HepG2 (cell line): ENCODE results near the gene ILKAP. TPM values are rescaled to one million over a fixed set of nuclear protein-coding genes. Genes with fewer than 3 reads are reported as not detected.
A peak's percentile ranks its signal among the peaks of the same experiment; 100 is the strongest.

ENCODE experiments used
- ATAC-seq: fragments of 200-7000 bp; cut with Tn5 transposase; 3 replicates; pipeline ENCODE4 v1.9.1; 2020; ENCODE audit warnings: mild to moderate bottlenecking, moderate library complexity
- BruUV-seq: library from RNA; stranded (reverse); fragments of 400-500 nt; replicated peaks from 2 replicates; lab custom pipeline; 2021; lab: Mats Ljungman, UMichigan
- CTCF ChIA-PET: fragments of 300-600 bp; formaldehyde crosslinking; extraction: SDS; loops from one replicate; lab custom pipeline; 2021; ENCODE audit warnings: low total read pairs, inconsistent platforms, low intra/inter-chr PET ratio; lab: Yijun Ruan, JAX
- POLR2A ChIA-PET: fragments of 350-600 bp; sonication (Branson Sonifier 250); formaldehyde crosslinking; loops from one replicate; lab custom pipeline; 2020; ENCODE audit warnings: antibody characterized with exemption, inconsistent platforms; lab: Yijun Ruan, JAX
- DNase-seq: peaks from one replicate; pipeline ENCODE4 v3.0.0-alpha.2; 2015; ENCODE audit warnings: low spot score
- FAIRE-seq: peaks from 3 replicates; lab custom pipeline; 2011; peaks lifted over from hg19 to GRCh38; lab: Jason Lieb, UNC
- H2AFZ ChIP-seq: one replicate; pipeline ENCODE4 v1.6.1; 2011; ENCODE audit warnings: low read length, inconsistent platforms
- H3K27ac ChIP-seq: fragments of 300-600 bp; 3 replicates; pipeline ENCODE4 v1.8.0; 2011; ENCODE audit warnings: mixed run types, mild to moderate bottlenecking, mixed read lengths, low read length, inconsistent platforms; ENCODE audit not compliant: insufficient read depth; ENCODE audit errors: extremely low read length
- H3K27me3 ChIP-seq, 2 experiments: fragments of 200-600 bp in 1 of 2; 2 replicates in 1 of 2; 3 replicates in 1 of 2; pipeline versions ENCODE4 v1.6.0 to v1.8.0; 2011; ENCODE audit warnings: low read length in 2 of 2, mild to moderate bottlenecking in 2 of 2, moderate library complexity in 2 of 2, inconsistent platforms in 1 of 2; ENCODE audit not compliant: insufficient read depth in 2 of 2, control insufficient read depth in 1 of 2
- H3K36me3 ChIP-seq, 2 experiments: fragments of 200-600 bp in 1 of 2; replicated peaks in 1 of 2; 2 replicates in 1 of 2; 3 replicates in 1 of 2; pipeline versions ENCODE4 v1.5.1 to v1.8.0; 2011; ENCODE audit warnings: low read length in 2 of 2, inconsistent platforms in 1 of 2; ENCODE audit not compliant: insufficient read depth in 2 of 2, control insufficient read depth in 1 of 2
- H3K4me1 ChIP-seq: 2 replicates; pipeline ENCODE4 v1.5.1; 2012; ENCODE audit warnings: low read length, inconsistent platforms; ENCODE audit not compliant: insufficient read depth
- H3K4me2 ChIP-seq: 2 replicates; pipeline ENCODE4 v1.6.0; 2011; ENCODE audit warnings: low read depth, low read length, inconsistent platforms
- H3K4me3 ChIP-seq, 3 experiments: fragments of 200-600 bp in 1 of 3; sonication (generic), shearing (Covaris generic) in 1 of 3; replicated peaks in 1 of 3; 2 replicates each; pipeline ENCODE4 v1.5.1; 2011 to 2016; ENCODE audit warnings: low read length in 3 of 3, inconsistent platforms in 2 of 3, low read depth in 2 of 3, mild to moderate bottlenecking in 2 of 3, control low read depth in 1 of 3, mixed read lengths in 1 of 3; ENCODE audit not compliant: insufficient read depth in 1 of 3
- H3K79me2 ChIP-seq: one replicate; pipeline ENCODE4 v1.6.1; 2011; ENCODE audit warnings: low read length, inconsistent platforms; ENCODE audit not compliant: insufficient read depth
- H3K9ac ChIP-seq: 2 replicates; pipeline ENCODE4 v1.6.0; 2011; ENCODE audit warnings: mild to moderate bottlenecking, low read depth, low read length, inconsistent platforms; ENCODE audit not compliant: insufficient read depth
- H3K9me3 ChIP-seq: 2 replicates; pipeline ENCODE4 v1.5.1; 2012; ENCODE audit warnings: mild to moderate bottlenecking, low read length
- H4K20me1 ChIP-seq: 2 replicates; pipeline ENCODE4 v1.6.0; 2011; ENCODE audit warnings: inconsistent platforms, mild to moderate bottlenecking, low read length, moderate library complexity; ENCODE audit not compliant: insufficient read depth
- ATF5 ChIP-seq: sonication (generic); formaldehyde crosslinking; IDR thresholded peaks from 2 replicates; pipeline ENCODE4 v1.4.0; 2020; ENCODE audit warnings: mild to moderate bottlenecking, low read depth, missing genetic modification reagents
- BCL6 ChIP-seq: IDR thresholded peaks from 2 replicates; pipeline ENCODE4 v1.6.1; 2016; ENCODE audit warnings: missing genetic modification reagents, missing compliant biosample characterization
- HNRNPLL ChIP-seq: fragments of 200-400 bp; formaldehyde crosslinking; IDR thresholded peaks from 2 replicates; pipeline ENCODE4 v1.6.1; 2017; ENCODE audit warnings: mild to moderate bottlenecking, low read depth, low read length; ENCODE audit not compliant: poor library complexity, severe bottlenecking
- SCMH1 ChIP-seq: sonication (generic); formaldehyde crosslinking; IDR thresholded peaks from 2 replicates; pipeline ENCODE4 v1.9.0; 2021; ENCODE audit warnings: missing genetic modification reagents, mild to moderate bottlenecking, borderline replicate concordance
- ZNF768 ChIP-seq: sonication (generic); formaldehyde crosslinking; IDR thresholded peaks from 2 replicates; pipeline ENCODE4 v1.4.0; 2020; ENCODE audit warnings: missing genetic modification reagents
- ZNF883 ChIP-seq: sonication (generic); formaldehyde crosslinking; IDR thresholded peaks from 2 replicates; pipeline ENCODE4 v1.5.1; 2020; ENCODE audit warnings: mild to moderate bottlenecking, missing genetic modification reagents; ENCODE audit errors: not compliant biosample characterization
- WGBS: methylation state at CpG from one replicate; pipeline ENCODE4 v1.1.6; 2017; ENCODE audit warnings: low lambda C conversion rate; 5-methylcytosine and 5-hydroxymethylcytosine counted together
- in situ Hi-C: cut with HindIII; loops from 2 replicates; pipeline ENCODE4 v1.10.0; 2017; ENCODE audit warnings: low pct_unique_long_range_greater_than_20kb; ENCODE audit not compliant: extremely low pct_ligation_motif_present
- intact Hi-C: fragments of 100-400 bp; cut with micrococcal nuclease; formaldehyde crosslinking; loops from one replicate; pipeline ENCODE4 v1.10.0; 2022; ENCODE audit not compliant: unreplicated experiment
- polyA plus RNA-seq, 8 experiments: library from polyadenylated mRNA; depleted of rRNA in 3 of 8; stranded (reverse) in 7 of 8; unstranded in 1 of 8; fragments of >200 nt; fragmentation: Illumina TruSeq in 4 of 8; extraction: Trizol in 4 of 8; gene quantifications; 2 replicates each; pipeline versions ENCODE4 v1.2.1 to v1.2.3, GENCODE V29; 2011 to 2016; ENCODE audit warnings: low read depth in 4 of 8, missing spikeins in 1 of 8, mixed read lengths in 1 of 8; ENCODE audit not compliant: insufficient read depth in 1 of 8
- total RNA-seq, 5 experiments: library from RNA; depleted of rRNA; stranded (reverse); fragments of >200 nt; fragmentation: Illumina TruSeq; extraction: Trizol; gene quantifications; 2 replicates each; pipeline ENCODE4 v1.2.3, GENCODE V29; 2016; ENCODE audit warnings: low read depth in 1 of 5

Gene ILKAP
- total and polyA plus RNA-seq, 2 of the 13 experiments (the other 11 are each of a cell fraction or from before 2014, with no cell fraction given), result 29.6 to 33.1 TPM

- CTCF ChIA-PET, result no interaction called here
- POLR2A ChIA-PET, result interaction anchor here (0.6 kb wide), 1 partner anchor 161 kb away, joined by 3 read pairs; no protein-coding TSS in a partner anchor
- FAIRE-seq, result no peak
Measured at GRCh38 chr2:238123218-238123971, 80.1 kb downstream of the ILKAP start.

More at GRCh38 chr2:238123218-238123971, 80.1 kb downstream of the ILKAP start:
- in situ Hi-C loops (no loop called here), intact Hi-C loops (no loop called here)
- TF ChIP-seq SCMH1 (CRISPR knock-in tag) (no peak), ATF5 (CRISPR knock-in tag) (no peak), ZNF883 (CRISPR knock-in tag) (no peak), HNRNPLL (peak; percentile 5), BCL6 (CRISPR knock-in tag) (no peak), ZNF768 (CRISPR knock-in tag) (peak; percentile 59; the same call in 1 of the 2 replicates)
- H3K4me3 ChIP-seq, result no peak overlapping the region
- no peak overlapping the region for H3K4me2 ChIP-seq
- no peak overlapping the region for H3K27ac ChIP-seq
- 32% methylated on average over 21 of the region's 22 CpGs for WGBS
- no peak overlapping the region for H2AFZ ChIP-seq
- H3K4me1 ChIP-seq, result peaks cover 20% of the 10 kb centered on the region
- H3K9ac ChIP-seq, result no peak overlapping the region
- no TSS peak for BruUV-seq
- no peak for DNase-seq
- H3K79me2 ChIP-seq, result no peaks in the 10 kb centered on the region
- H4K20me1 ChIP-seq, result no peaks in the 10 kb centered on the region
- H3K36me3 ChIP-seq, result no peaks in the 10 kb centered on the region
- no peaks in the 10 kb centered on the region for H3K9me3 ChIP-seq
- peaks cover 3 to 51% of the 10 kb centered on the region in 2 experiments for H3K27me3 ChIP-seq
- ATAC-seq, result no peak
